Right cardiac atrium (tissue), 5 donors: Measurements from ENCODE around the gene SLC17A4. TPM values are rescaled to one million over a fixed set of nuclear protein-coding genes. Genes with fewer than 3 reads are reported as not detected.
"Not testable (repeated sequence)": the region's sequence is repeated elsewhere in the genome, so short reads cannot be mapped to it uniquely, and the experiment has no call there.

Experiments used
- ATAC-seq, 2 donors: fragments of 200-7000 bp; cut with Tn5 transposase; one replicate each; pipeline versions ENCODE4 v1.8.0 to v1.9.1; 2020; ENCODE audit warnings: moderate library complexity in 2 of 2, mild to moderate bottlenecking in 1 of 2
- DNase-seq, 3 donors: peaks; one replicate each; pipeline ENCODE4 v3.0.0-alpha.2; 2020
- H3K27ac ChIP-seq: one replicate; pipeline ENCODE4 v1.5.1; 2013; ENCODE audit warnings: mild to moderate bottlenecking, low read length, control low read depth, moderate library complexity
- H3K27me3 ChIP-seq: one replicate; pipeline ENCODE4 v1.6.1; 2013; ENCODE audit not compliant: control insufficient read depth, insufficient read depth
- H3K4me1 ChIP-seq: one replicate; pipeline ENCODE4 v1.6.1; 2013; ENCODE audit warnings: low read length; ENCODE audit not compliant: control insufficient read depth, insufficient read depth
- H3K4me3 ChIP-seq: one replicate; pipeline ENCODE4 v1.5.1; 2013; ENCODE audit warnings: low read length, control low read depth
- H3K9me3 ChIP-seq: one replicate; pipeline ENCODE4 v1.6.1; 2013; ENCODE audit warnings: low read length; ENCODE audit not compliant: control insufficient read depth
- WGBS: extraction: QIAGEN DNeasy Blood & Tissue Kit; methylation state at CpG from one replicate; pipeline ENCODE4 v1.1.7; 2013; 5-methylcytosine and 5-hydroxymethylcytosine counted together
- intact Hi-C, 4 donors: fragments of 100-400 bp; cut with DNase I; formaldehyde crosslinking; loops; one replicate each; pipeline versions ENCODE4 v1.11.0 to v1.14.0; 2022 to 2023
- polyA plus RNA-seq: library from polyadenylated mRNA; stranded (reverse); fragments of 200-250 nt; gene quantifications from one replicate; pipeline ENCODE4 v1.2.3, GENCODE V29; 2013
- total RNA-seq, 4 donors: library from RNA; stranded (reverse); fragmentation: NEBNext Ultra II Directional; extraction: Animal tissue kit (Norgen Biotek cat#: 25700); gene quantifications; one replicate each; pipeline ENCODE4 v1.2.1, GENCODE V29; 2021
- donor health status: healthy with polysubstance abuse.
- donor health status: DM: no; HTN: yes; CAD: no.
- donor health status: DM: no; HTN: no; CAD: no.
- donor health status: DM: no; HTN: yes; CAD: no; lungs with severe emphysema.
- donor health status: DM: yes; HTN: yes; CAD: no.

The SLC17A4 gene
- total and polyA plus RNA-seq, 5 donors, result 0.02 TPM; not detected in 4

DNA sequence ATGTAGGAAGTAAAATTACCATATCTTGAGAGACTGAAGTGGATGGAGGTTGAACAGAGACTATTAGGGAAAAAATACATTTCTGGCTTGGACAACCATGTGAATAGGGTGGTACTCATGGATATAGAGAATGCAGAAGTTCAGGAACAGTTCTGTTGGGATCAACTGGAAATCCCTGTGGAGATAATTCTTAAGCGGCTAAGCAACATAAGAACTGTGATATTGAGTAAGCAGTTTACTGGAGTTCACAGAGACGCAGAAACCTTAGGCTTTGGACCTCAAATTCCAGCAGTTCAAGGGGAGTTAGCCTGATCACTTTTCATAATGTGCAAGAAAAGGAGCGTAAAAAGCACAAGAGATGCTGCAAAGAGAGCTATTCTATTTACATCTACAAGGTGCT lies 23.6 kb upstream of the SLC17A4 start:
- 85% methylated on average over 3 of the region's 3 CpGs for WGBS
- no peaks in the 10 kb centered on the region for H3K9me3 ChIP-seq
- no peak for ATAC-seq

GRCh38 chr6:25731721-25732120 lies 22.8 kb upstream of the SLC17A4 start:
- DNase-seq, result no peak
- 71% methylated on average over 15 of the region's 15 CpGs for WGBS

More for the DNA sequence above, 23.6 kb upstream of the SLC17A4 start:
- H3K27ac ChIP-seq, result no peak overlapping the region
- no peak overlapping the region for H3K4me3 ChIP-seq
- no peaks in the 10 kb centered on the region for H3K27me3 ChIP-seq
- no peak for DNase-seq
- no peaks in the 10 kb centered on the region for H3K4me1 ChIP-seq
- intact Hi-C loops, result no loop called here

GRCh38 chr6:25732468-25733198 lies 21.9 kb upstream of the SLC17A4 start:
- H3K27me3 ChIP-seq, result no peaks in the 10 kb centered on the region
- 43% methylated on average over 30 of the region's 30 CpGs for WGBS
- no peaks in the 10 kb centered on the region for H3K4me1 ChIP-seq
- intact Hi-C loops, result no loop called here
- H3K4me3 ChIP-seq, result no peak overlapping the region
- no peaks in the 10 kb centered on the region for H3K9me3 ChIP-seq
- ATAC-seq, result no peak
- no peak overlapping the region for H3K27ac ChIP-seq
- DNase-seq, result no peak

More at GRCh38 chr6:25731721-25732120, 22.8 kb upstream of the SLC17A4 start:
- ATAC-seq, result no peak
- Histone ChIP-seq H3K27ac (no peak overlapping the region), H3K9me3 (no peaks in the 10 kb centered on the region), H3K27me3 (no peaks in the 10 kb centered on the region), H3K4me3 (no peak overlapping the region), H3K4me1 (no peaks in the 10 kb centered on the region)
- intact Hi-C loops, result no loop called here

- no peak overlapping the region for H3K4me3 ChIP-seq
- no peak overlapping the region for H3K27ac ChIP-seq
- ATAC-seq (no peak), DNase-seq (no peak)
- intact Hi-C loops, result no loop called here
- no peaks in the 10 kb centered on the region for H3K27me3 ChIP-seq
- H3K4me1 ChIP-seq, result no peaks in the 10 kb centered on the region
- no peaks in the 10 kb centered on the region for H3K9me3 ChIP-seq
Measured at GRCh38 chr6:25735261-25735660, 19.3 kb upstream of the SLC17A4 start.

DNA sequence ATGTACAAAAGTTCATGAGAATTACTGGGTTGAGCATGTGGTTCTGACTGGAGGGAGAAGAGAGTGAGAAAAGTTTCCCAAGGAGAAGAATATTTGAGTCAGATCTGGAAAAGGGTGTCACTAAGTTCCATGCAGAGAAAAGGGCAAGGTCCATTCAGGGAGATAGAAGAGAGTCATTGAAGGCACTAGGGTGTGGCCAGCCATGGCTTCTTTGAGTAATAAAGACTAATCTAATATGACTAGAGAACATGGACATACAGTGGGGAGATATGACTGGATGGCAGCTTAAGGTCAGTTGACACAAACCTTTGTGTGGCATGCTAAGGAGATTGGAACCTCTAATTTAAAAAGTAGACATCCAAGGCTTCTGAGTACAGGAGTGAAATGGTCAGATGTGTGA lies 10.7 kb upstream of the SLC17A4 start:
- H3K4me1 ChIP-seq, result no peaks in the 10 kb centered on the region
- H3K27me3 ChIP-seq, result no peaks in the 10 kb centered on the region
- ATAC-seq, result no peak
- H3K4me3 ChIP-seq, result no peak overlapping the region
- no peaks in the 10 kb centered on the region for H3K9me3 ChIP-seq
- intact Hi-C loops, result no loop called here
- no peak overlapping the region for H3K27ac ChIP-seq
- DNase-seq, result no peak

GRCh38 chr6:25745836-25746235 lies 8.7 kb upstream of the SLC17A4 start:
- intact Hi-C loops, result no loop called here
- H3K4me3 ChIP-seq, result no peak overlapping the region
- DNase-seq (no peak), ATAC-seq (no peak)
- H3K27me3 ChIP-seq, result no peaks in the 10 kb centered on the region
- H3K4me1 ChIP-seq, result no peaks in the 10 kb centered on the region
- WGBS, result 84% methylated on average over 4 of the region's 4 CpGs
- no peak overlapping the region for H3K27ac ChIP-seq
- H3K9me3 ChIP-seq, result no peaks in the 10 kb centered on the region

- H3K27ac ChIP-seq, result no peak overlapping the region
- WGBS, result 74% methylated on average over 1 of the region's 1 CpG
- intact Hi-C loops, result no loop called here
- no peak overlapping the region for H3K4me3 ChIP-seq
- DNase-seq, result no peak
- ATAC-seq, result no peak
- H3K4me1 ChIP-seq, result no peaks in the 10 kb centered on the region
- H3K27me3 ChIP-seq, result no peaks in the 10 kb centered on the region
- H3K9me3 ChIP-seq, result no peaks in the 10 kb centered on the region
Measured at GRCh38 chr6:25746968-25747367, 7.6 kb upstream of the SLC17A4 start.

DNA sequence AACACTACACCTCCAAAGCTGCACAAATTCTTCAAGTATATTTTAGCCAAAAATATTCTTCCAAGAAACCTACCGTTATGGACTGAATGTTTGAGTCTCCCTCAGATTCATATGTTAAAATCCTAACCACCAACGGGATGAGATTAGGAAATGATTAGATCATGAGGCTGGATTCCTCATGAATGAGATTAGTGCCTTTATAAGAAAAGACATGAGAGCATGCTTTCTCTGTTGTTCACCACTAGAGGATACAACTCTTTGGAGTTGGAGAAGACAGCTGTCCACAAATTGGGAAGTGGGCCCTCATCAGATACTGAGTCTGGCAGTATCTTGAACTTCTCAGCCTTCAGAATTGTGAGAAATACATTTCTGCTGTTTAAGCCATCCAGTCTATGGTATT lies 7.1 kb upstream of the SLC17A4 start:
- Histone ChIP-seq H3K4me3 (no peak overlapping the region), H3K9me3 (no peaks in the 10 kb centered on the region), H3K27me3 (no peaks in the 10 kb centered on the region), H3K27ac (no peak overlapping the region), H3K4me1 (no peaks in the 10 kb centered on the region)
- ATAC-seq (no peak), DNase-seq (no peak)
- intact Hi-C loops, result no loop called here
- 62% methylated on average over 2 of the region's 2 CpGs for WGBS

- no peak for ATAC-seq
- intact Hi-C loops, result no loop called here
- Histone ChIP-seq H3K27ac (no peak overlapping the region), H3K9me3 (no peaks in the 10 kb centered on the region), H3K27me3 (no peaks in the 10 kb centered on the region), H3K4me3 (no peak overlapping the region), H3K4me1 (no peaks in the 10 kb centered on the region)
- DNase-seq, result no peak
Measured at GRCh38 chr6:25748049-25748448, 6.5 kb upstream of the SLC17A4 start.

DNA sequence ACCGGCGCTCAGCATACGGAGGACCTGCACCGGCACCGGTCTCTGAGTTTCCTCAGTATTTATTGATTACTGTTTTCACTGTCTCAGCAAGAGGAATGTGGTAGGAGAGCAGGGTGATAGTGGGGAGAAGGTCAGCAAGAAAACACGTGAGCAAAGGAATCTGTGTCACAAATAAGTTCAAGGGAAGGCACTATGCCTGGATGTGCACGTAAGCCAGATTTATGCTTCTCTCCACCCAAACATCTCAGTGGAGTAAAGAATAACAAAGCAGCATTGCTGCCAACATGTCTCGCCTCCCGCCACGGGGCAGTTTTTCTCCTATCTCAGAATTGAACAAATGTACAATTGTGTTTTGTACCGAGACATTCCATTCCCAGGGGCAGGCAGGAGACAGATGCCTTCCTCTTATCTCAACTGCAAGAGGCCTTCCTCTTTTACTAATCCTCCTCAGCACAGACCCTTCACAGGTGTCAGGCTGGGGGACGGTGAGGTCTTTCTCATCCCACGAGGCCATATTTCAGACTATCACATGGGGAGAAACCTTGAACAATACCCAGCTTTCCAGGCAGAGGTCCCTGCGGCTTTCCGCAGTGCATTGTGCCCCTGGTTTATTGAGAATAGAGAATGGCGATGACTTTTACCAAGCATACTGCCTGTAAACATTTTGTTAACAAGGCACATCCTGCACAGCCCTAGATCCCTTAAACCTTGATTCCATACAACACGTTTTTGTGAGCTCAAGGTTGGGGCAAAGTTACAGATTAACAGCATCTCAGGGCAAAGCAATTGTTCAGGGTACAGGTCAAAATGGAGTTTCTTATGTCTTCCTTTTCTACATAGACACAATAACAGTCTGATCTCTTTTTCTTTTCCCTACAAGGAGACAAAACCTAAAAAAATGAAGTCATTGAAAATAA lies 5.7 kb upstream of the SLC17A4 start:
- H3K9me3 ChIP-seq, intact Hi-C loops, DNase-seq, H3K27me3 ChIP-seq, H3K27ac ChIP-seq, H3K4me1 ChIP-seq, ATAC-seq, H3K4me3 ChIP-seq: not testable (repeated sequence)
- 40% methylated on average over 17 of the region's 17 CpGs for WGBS

GRCh38 chr6:25749837-25750236 lies 4.7 kb upstream of the SLC17A4 start:
- ATAC-seq, result no peak
- no peaks in the 10 kb centered on the region for H3K4me1 ChIP-seq
- 84% methylated on average over 2 of the region's 2 CpGs for WGBS
- intact Hi-C loops, result no loop called here
- no peak overlapping the region for H3K27ac ChIP-seq
- H3K9me3 ChIP-seq, result no peaks in the 10 kb centered on the region
- DNase-seq, result no peak
- no peak overlapping the region for H3K4me3 ChIP-seq
- no peaks in the 10 kb centered on the region for H3K27me3 ChIP-seq
